Activated T-cell treated with anti-CD3 and anti-CD28 coated beads for 1 hour (primary cell): Measurements from ENCODE around the gene PGA5.

Experiments used
- DNase-seq: peaks from one replicate; pipeline ENCODE4 v3.0.0-alpha.2; 2020; ENCODE audit warnings: low read depth

Gene PGA5

GRCh38 chr11:61267437-61267841, 26.5 kb downstream of the PGA5 start:
- no peak for DNase-seq

DNA sequence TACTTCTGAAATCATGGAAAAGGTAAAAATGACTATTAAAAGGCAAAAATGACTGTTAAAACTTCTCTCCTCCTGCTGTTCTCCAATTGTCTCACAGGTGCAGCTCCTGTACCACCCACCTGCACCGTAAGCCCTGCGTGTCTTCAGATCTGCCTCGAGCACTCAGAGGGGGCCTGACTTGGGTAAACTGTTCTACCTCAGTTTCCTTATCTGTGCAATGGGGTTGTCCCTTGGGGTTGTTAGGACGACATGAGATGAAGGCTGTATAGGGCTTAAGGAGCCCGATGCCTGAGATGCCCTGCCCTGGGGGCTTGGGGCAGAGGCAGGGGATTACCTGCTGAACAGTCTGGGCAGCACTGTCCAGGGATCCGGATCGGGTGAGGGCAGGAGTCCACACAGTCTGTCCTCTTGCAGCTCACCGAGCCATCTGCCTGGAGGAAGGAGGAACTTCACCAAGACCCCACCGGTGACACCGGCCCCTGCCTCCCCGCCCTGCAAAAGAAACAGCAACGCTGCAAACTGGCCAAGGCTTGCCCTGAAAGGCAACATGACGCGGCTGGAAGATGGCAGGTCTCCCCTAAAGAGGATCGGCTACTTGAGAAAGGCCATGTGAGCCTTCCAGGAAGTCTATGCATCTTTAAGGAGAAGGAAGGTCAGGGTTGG, 27.7 kb downstream of the PGA5 start:
- DNase-seq, result no peak

- no peak for DNase-seq
These were observed 29.5 kb downstream of the PGA5 start for GRCh38 chr11:61270354-61271076.

GRCh38 chr11:61272731-61273130, 31.8 kb downstream of the PGA5 start:
- no peak for DNase-seq

- DNase-seq, result no peak
These were observed 32.5 kb downstream of the PGA5 start for GRCh38 chr11:61273178-61274078.

GRCh38 chr11:61274084-61274483, 33.1 kb downstream of the PGA5 start:
- DNase-seq, result no peak

DNA sequence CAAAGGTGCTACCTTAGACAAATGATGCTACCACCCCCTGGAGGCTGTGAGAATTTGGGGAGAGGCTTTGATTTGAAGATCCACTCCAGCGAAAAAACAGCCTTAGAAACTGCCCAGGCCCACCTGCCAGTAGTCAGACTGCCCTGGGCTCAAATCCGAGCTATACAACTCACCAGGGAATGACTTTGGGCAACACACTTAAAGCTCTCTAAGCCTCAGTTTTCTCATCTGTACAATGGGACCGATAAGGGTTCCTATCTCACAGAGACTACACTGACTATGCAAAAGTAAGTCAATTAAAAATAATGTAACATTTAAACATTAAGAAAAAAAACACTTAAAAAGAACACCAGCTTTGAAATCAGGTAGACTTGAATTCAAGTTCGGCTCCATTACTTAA, 34.2 kb downstream of the PGA5 start:
- no peak for DNase-seq

- DNase-seq, result no peak
These were observed 36.4 kb downstream of the PGA5 start for GRCh38 chr11:61277186-61278000.

- DNase-seq, result no peak
These were observed 37.1 kb downstream of the PGA5 start for GRCh38 chr11:61278001-61278470.

GRCh38 chr11:61279934-61280659, 39.1 kb downstream of the PGA5 start:
- DNase-seq, result no peak

GRCh38 chr11:61280883-61281580, 40.1 kb downstream of the PGA5 start:
- DNase-seq, result no peak

DNA sequence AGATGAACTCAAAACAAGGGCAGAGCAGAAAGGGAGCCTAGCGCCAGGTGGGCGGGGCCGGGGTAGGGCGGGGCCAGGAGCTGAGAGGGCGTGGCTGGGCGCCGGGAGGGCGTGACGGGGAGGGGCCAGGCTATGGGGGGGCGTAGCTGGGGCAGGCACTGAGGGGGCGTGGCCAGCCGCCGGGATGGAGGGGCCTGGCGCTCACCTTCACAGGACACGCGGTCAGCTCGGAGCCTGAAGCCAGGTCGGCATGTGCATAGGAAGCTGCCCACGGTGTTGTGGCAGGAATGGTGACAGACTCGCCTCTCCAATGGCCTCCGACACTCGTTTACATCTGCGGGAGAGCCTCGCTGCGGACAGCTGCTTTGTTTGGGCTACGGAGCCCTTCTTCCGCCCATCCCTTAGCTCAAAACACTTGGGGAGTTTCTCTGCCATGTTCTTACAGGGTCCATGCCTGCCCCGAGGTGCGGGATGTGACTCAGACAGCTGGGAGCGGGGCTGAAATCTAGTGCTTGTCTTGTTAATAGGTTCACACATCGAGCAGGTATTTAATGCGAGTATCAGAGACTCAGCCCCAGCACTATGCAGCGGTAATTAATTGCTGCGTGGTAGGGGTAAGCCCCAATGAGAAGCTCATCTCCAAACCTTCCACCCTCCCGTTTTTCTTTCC, 40.7 kb downstream of the PGA5 start:
- no peak for DNase-seq

DNA sequence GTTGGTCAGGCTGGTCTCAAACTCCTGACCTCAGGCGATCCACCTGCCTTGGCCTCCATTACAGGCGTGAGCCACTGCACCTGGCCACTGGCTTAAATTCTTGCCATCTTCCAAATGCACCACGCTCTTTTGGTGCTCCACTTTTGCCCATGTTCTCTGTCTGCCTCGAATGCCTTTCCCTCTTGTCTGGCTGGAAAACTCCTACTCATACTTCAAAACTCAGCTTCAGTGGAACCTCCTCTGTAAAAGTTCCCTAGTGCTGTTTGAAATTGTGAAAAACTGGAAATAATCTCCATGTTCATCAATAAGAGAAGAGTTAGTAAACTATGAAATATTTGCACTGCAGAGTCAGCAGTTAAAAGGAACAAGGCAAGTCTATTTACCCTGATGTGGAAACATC, 42.6 kb downstream of the PGA5 start:
- no peak for DNase-seq

DNA sequence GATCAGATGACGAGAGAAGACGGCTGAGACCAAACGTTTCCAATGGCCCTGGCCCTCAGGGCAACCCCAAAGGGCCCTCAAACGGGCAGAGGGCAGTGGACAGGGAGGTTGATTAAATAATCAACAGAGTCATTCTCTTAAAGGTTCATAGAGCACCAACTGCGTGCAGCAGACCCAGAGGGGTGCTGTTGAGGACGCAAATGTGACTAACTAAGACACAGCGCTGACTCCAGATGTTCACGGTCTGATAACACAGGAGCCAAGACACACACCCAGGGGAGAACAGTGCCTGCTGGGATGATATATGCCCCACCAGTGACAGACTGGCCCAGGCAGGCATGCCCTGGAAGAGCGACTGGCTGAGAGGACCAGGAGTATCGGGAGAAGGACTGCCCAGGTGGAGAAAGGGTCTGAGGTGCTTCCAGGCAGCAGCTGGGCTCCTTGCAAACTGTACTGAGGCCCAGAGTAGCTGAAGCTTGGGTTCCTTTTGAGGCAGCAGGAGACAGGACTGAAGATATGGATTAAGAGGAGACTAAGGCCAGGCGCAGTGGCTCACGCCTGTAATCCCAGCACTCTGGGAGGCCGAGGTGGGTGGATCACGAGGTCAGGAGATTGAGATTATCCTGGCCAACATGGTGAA, 46.5 kb downstream of the PGA5 start:
- DNase-seq, result no peak

- no peak for DNase-seq
These were observed 50.1 kb downstream of the PGA5 start for GRCh38 chr11:61290905-61291690.

- DNase-seq, result no peak
These were observed 51.4 kb downstream of the PGA5 start for GRCh38 chr11:61292356-61292755.

GRCh38 chr11:61293867-61294716, 53.1 kb downstream of the PGA5 start:
- peak; percentile 6 for DNase-seq
